HepG2 (cell line): Measurements from ENCODE around the gene BAIAP3.

Experiments used
- CHD2 ChIP-seq: IDR thresholded peaks from 2 replicates; pipeline ENCODE4 v1.6.1; 2011; ENCODE audit warnings: low read depth, low read length, improper control_type of control experiment
- CTCF ChIP-seq: sonication (generic); formaldehyde crosslinking; IDR thresholded peaks from 2 replicates; pipeline ENCODE4 v1.5.0; 2020; ENCODE audit warnings: mild to moderate bottlenecking, missing genetic modification reagents, moderate library complexity
- FOXA1 ChIP-seq, 2 experiments: fragments of 450-650 bp in 1 of 2; sonication (generic) in 1 of 2; formaldehyde crosslinking in 1 of 2; IDR thresholded peaks; 2 replicates each; pipeline versions ENCODE4 v1.4.0 to v1.6.1; 2016 to 2020; ENCODE audit warnings: missing genetic modification reagents in 1 of 2
- FOXM1 ChIP-seq: sonication (generic); formaldehyde crosslinking; IDR thresholded peaks from 2 replicates; pipeline ENCODE4 v1.5.0; 2020; ENCODE audit warnings: missing genetic modification reagents
- HCFC1 ChIP-seq: fragments of 150-350 bp; IDR thresholded peaks from 2 replicates; pipeline ENCODE4 v1.6.1; 2014; ENCODE audit warnings: low read depth, low read length
- MED1 ChIP-seq: sonication (generic); formaldehyde crosslinking; IDR thresholded peaks from 2 replicates; pipeline ENCODE4 v1.4.0; 2020; ENCODE audit warnings: missing genetic modification reagents
- NBN ChIP-seq: fragments of 450-650 bp; conservative IDR thresholded peaks from 2 replicates; pipeline ENCODE4 v1.6.1; 2017
- PBX2 ChIP-seq: IDR thresholded peaks from 2 replicates; pipeline ENCODE4 v1.6.1; 2016; ENCODE audit warnings: control low read depth
- PREB ChIP-seq: sonication (generic); formaldehyde crosslinking; IDR thresholded peaks from 2 replicates; pipeline ENCODE4 v1.4.0; 2020; ENCODE audit warnings: missing genetic modification reagents
- RFX1 ChIP-seq: fragments of 450-650 bp; IDR thresholded peaks from 2 replicates; pipeline ENCODE4 v1.6.1; 2017
- TCF7L2 ChIP-seq: IDR thresholded peaks from 2 replicates; pipeline ENCODE4 v1.6.1; 2011; ENCODE audit warnings: mild to moderate bottlenecking, low read depth, low read length, moderate library complexity
- ZBTB20 ChIP-seq: sonication (generic); formaldehyde crosslinking; IDR thresholded peaks from 2 replicates; pipeline ENCODE4 v1.8.1; 2023; ENCODE audit warnings: missing genetic modification reagents, low read depth, mild to moderate bottlenecking, borderline replicate concordance

- TF ChIP-seq NBN, result no peak
- no peak for TF ChIP-seq RFX1
- TF ChIP-seq PREB (CRISPR knock-in tag), result no peak
- no peak for TF ChIP-seq FOXM1 (CRISPR knock-in tag)
- TF ChIP-seq CHD2, result no peak
- no peak for TF ChIP-seq FOXA1 (IDR thresholded peaks at IDR 0.05)
- TF ChIP-seq FOXA1 (CRISPR knock-in tag; IDR thresholded peaks at IDR 0.05), result no peak
- no peak for TF ChIP-seq MED1 (CRISPR knock-in tag)
- TF ChIP-seq ZBTB20 (CRISPR knock-in tag), result no peak
- no peak for TF ChIP-seq CTCF (CRISPR knock-in tag)
- TF ChIP-seq HCFC1, result no peak
- no peak for TF ChIP-seq TCF7L2
- no peak for TF ChIP-seq PBX2 (CRISPR knock-in tag)
Observed at GRCh38 chr16:1306334-1306733, 27.1 kb upstream of the BAIAP3 start.
